B cell (primary cell): ENCODE measurements around the gene ORMDL3.

ENCODE experiments used
- EZH2 ChIP-seq: IDR thresholded peaks from 2 replicates; pipeline ENCODE4 v1.6.1; 2012; ENCODE audit warnings: borderline replicate concordance, low read depth, mild to moderate bottlenecking, moderate library complexity, low read length; ENCODE audit not compliant: insufficient read depth, poor library complexity, severe bottlenecking
- TF ChIP-seq, protein P1 (sequence below): fragments of 200-600 bp; IDR thresholded peaks from one replicate; pipeline ENCODE4 v1.8.0; 2022; ENCODE audit warnings: antibody characterized with exemption, mild to moderate bottlenecking

DNA sequence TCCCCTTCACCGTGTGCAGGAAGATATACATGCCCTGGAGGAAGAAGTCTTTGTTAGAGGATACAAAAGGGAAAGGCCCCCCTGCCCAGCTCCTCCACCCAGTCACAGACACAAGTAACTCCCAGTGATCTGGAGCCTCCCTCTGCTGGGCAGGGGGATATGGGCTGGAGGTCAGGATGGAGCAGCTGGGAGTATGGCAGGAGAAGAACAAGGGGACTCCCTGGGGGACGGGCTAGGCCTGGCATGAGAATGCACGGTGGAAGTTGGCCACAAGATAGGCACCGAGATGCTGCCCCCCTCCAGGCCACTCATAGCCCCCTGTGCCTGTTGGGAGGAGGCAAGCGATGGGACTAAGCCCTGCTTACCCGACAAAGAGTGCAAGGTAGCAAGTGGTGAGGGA is 4.2 kb downstream of the ORMDL3 start:
- TF ChIP-seq, protein P1, sequence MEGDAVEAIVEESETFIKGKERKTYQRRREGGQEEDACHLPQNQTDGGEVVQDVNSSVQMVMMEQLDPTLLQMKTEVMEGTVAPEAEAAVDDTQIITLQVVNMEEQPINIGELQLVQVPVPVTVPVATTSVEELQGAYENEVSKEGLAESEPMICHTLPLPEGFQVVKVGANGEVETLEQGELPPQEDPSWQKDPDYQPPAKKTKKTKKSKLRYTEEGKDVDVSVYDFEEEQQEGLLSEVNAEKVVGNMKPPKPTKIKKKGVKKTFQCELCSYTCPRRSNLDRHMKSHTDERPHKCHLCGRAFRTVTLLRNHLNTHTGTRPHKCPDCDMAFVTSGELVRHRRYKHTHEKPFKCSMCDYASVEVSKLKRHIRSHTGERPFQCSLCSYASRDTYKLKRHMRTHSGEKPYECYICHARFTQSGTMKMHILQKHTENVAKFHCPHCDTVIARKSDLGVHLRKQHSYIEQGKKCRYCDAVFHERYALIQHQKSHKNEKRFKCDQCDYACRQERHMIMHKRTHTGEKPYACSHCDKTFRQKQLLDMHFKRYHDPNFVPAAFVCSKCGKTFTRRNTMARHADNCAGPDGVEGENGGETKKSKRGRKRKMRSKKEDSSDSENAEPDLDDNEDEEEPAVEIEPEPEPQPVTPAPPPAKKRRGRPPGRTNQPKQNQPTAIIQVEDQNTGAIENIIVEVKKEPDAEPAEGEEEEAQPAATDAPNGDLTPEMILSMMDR = no peak
- no peak for TF ChIP-seq EZH2
